ENCODE results near the gene GNG14.

- TF ChIP-seq CTCF (IDR thresholded peaks at IDR 0.05) (no peak), POLR2A (IDR thresholded peaks at IDR 0.05) (no peak)
Observed at GRCh38 chr19:12706332-12706718, 18.5 kb downstream of the GNG14 start.

All from lower leg skin (tissue), 3 donors.